ENCODE data around the gene VAV1. TPM values are rescaled to one million over a fixed set of nuclear protein-coding genes. Genes with fewer than 3 reads are reported as not detected.
A peak's percentile ranks its signal among the peaks of the same experiment; 100 is the strongest.

VAV1 gene
- total and polyA plus RNA-seq, 7 donors: 0.20 to 1.8 (median 1.1) TPM

DNA sequence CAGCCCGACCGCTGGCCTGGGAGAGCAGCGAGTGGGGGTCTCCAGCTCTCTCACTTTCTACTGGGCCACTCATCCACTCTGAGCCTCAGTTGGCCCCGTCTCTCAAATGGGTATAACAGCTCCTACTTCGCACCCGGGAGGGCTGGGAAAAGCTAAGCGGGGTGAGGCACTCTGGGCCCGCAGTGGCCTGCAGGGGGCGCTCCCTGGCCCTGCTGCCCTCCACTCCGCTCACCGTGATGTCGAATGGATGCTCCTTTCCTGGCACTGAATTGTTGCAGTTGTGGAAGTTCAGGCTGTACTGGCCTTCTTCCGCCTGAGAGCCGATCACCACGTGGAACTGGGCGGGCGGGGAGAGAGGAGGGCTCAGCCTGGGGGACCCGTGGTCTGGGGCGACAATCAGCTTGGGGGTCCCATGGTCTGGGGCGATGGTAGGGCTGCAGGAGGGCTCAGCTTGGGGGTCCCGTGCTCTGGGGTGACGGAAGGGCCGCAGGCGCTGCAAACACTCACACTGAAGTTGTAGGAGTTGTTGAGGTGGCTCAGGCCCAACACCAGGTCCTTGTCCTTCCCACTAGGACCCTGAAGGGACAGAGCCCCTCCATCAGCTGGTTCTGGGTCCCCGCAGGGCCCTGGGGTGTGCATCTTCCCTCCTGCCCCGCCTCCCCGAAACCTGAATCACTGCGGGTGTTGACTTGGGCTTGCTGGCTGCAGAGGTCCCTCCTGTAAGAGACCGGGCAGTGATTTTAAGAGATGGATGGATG is 39.0 kb upstream of the VAV1 start:
- TF ChIP-seq, protein P1, sequence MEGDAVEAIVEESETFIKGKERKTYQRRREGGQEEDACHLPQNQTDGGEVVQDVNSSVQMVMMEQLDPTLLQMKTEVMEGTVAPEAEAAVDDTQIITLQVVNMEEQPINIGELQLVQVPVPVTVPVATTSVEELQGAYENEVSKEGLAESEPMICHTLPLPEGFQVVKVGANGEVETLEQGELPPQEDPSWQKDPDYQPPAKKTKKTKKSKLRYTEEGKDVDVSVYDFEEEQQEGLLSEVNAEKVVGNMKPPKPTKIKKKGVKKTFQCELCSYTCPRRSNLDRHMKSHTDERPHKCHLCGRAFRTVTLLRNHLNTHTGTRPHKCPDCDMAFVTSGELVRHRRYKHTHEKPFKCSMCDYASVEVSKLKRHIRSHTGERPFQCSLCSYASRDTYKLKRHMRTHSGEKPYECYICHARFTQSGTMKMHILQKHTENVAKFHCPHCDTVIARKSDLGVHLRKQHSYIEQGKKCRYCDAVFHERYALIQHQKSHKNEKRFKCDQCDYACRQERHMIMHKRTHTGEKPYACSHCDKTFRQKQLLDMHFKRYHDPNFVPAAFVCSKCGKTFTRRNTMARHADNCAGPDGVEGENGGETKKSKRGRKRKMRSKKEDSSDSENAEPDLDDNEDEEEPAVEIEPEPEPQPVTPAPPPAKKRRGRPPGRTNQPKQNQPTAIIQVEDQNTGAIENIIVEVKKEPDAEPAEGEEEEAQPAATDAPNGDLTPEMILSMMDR (IDR thresholded peaks at IDR 0.05): peak; percentile 11
- Histone ChIP-seq H3K4me3 (no peak overlapping the region), H3K27ac (no peak overlapping the region), H3K27me3 (ENCODE audit: insufficient read depth in 3 of 3, low read length in 2 of 3) (no peaks in the 10 kb centered on the region), H3K4me1 (peaks cover 10% of the 10 kb centered on the region), H3K36me3 (ENCODE audit: insufficient read depth in 1 of 2, low read depth in 1 of 2) (peaks cover 0 to 44% of the 10 kb centered on the region in 2 donors), H3K9me3 (no peaks in the 10 kb centered on the region)
- WGBS, 3 donors: 86 to 93% (median 91%) methylated on average over 27 to 29 of the region's 29 CpGs
- intact Hi-C loops (cut with DNase I): loop anchor here in 1 of 2 donors (5.0 kb wide), 1 partner anchor 34 kb away; the partner anchor contains the start of gene SH2D3A
- DNase-seq: peak in 1 of 2 donors; percentile 54
- no peak for ATAC-seq

DNA sequence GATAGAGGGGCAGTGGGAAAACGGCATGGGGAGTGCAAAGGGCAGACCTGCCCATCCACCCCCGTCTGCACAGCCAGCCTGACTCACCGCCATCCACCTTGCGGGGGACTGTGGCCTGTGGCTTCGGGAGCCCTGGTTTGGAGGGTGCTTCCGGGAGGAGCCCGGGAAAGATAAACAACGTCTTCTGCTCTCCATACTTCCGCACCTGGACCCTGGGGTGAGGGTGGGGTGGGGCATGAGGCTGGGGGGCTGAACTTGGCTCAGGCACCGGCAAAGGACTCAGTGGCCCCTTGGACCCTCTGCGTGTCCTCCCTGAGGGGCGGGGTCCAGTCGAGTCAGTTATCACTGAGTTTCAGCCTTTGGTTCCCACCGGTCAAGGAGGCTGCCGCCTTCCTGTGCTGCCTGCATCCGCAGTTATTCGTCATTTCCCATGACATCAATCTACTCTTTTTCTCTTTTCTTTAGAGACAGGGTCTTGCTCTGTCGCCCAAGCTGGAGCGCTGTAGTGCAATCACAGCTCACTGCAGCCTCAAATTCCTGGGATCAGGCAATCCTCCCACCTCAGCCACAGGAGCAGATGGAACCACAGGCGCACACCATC is 38.3 kb upstream of the VAV1 start:
- WGBS, 3 donors: 80 to 90% (median 81%) methylated on average over 20 of the region's 20 CpGs
- no peaks in the 10 kb centered on the region for H3K9me3 ChIP-seq
- DNase-seq: peak in 1 of 2 donors; percentile 44
- peaks cover 17% of the 10 kb centered on the region for H3K4me1 ChIP-seq
- no peak for ATAC-seq
- intact Hi-C loops (cut with DNase I): loop anchor here in 1 of 2 donors (5.0 kb wide), 1 partner anchor 33 kb away; the partner anchor contains the start of gene SH2D3A
- H3K27me3 ChIP-seq (ENCODE audit: insufficient read depth in 3 of 3, low read length in 2 of 3): no peaks in the 10 kb centered on the region
- no peak overlapping the region for H3K4me3 ChIP-seq
- H3K27ac ChIP-seq: no peak overlapping the region
- H3K36me3 ChIP-seq (ENCODE audit: insufficient read depth in 1 of 2, low read depth in 1 of 2): peaks cover 0 to 44% of the 10 kb centered on the region in 2 donors
- TF ChIP-seq, protein P1 (IDR thresholded peaks at IDR 0.05): no peak

DNA sequence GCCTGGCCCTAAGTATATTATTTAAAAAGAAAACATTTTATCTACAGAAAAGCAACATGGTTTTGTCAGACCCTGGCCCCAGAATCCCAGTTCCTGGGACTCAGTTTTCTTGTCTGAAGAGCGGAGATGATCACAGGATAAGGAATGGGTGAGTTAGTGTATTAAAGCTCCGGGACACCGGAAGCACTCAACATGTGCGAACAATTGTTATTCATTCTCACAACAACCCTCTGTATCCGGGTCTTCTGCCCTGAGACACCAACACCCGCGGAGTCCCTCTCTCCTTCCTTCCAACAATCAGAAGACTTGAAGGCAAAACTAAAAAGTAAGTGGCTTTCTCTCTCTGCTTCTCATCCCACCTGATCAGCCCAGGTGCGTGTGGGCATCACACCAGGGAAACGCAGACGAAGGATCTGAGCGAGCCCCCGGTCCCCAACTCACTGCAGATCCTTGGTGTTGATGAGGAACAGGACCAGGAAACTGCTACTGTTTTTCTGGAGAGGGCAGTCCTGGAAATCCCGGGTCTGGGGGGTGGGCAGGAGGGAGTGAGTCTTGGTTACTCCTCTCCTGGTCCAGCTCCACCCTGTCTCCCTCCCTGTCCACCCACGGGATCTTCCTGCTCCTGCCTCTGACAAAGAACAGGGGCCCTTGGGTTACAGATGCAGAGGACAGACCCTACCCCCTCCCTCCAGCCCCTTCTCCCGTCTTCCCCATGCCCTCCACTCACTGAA is 37.2 kb upstream of the VAV1 start:
- no peaks in the 10 kb centered on the region for H3K9me3 ChIP-seq
- DNase-seq: peak in 1 of 2 donors; percentile 11
- WGBS, 3 donors: 70 to 76% (median 71%) methylated on average over 15 of the region's 15 CpGs
- intact Hi-C loops (cut with DNase I): loop anchor here in 1 of 2 donors (5.0 kb wide), 2 partner anchors 203 to 218 kb away; partner anchors contain the start of gene TNFSF9
- no peak overlapping the region for H3K4me3 ChIP-seq
- ATAC-seq: no peak
- no peaks in the 10 kb centered on the region for H3K27me3 ChIP-seq (ENCODE audit: insufficient read depth in 3 of 3, low read length in 2 of 3)
- H3K4me1 ChIP-seq: peaks cover 17% of the 10 kb centered on the region
- peaks cover 0 to 38% of the 10 kb centered on the region in 2 donors for H3K36me3 ChIP-seq (ENCODE audit: insufficient read depth in 1 of 2, low read depth in 1 of 2)
- TF ChIP-seq, protein P1 (IDR thresholded peaks at IDR 0.05): no peak
- H3K27ac ChIP-seq: no peak overlapping the region

DNA sequence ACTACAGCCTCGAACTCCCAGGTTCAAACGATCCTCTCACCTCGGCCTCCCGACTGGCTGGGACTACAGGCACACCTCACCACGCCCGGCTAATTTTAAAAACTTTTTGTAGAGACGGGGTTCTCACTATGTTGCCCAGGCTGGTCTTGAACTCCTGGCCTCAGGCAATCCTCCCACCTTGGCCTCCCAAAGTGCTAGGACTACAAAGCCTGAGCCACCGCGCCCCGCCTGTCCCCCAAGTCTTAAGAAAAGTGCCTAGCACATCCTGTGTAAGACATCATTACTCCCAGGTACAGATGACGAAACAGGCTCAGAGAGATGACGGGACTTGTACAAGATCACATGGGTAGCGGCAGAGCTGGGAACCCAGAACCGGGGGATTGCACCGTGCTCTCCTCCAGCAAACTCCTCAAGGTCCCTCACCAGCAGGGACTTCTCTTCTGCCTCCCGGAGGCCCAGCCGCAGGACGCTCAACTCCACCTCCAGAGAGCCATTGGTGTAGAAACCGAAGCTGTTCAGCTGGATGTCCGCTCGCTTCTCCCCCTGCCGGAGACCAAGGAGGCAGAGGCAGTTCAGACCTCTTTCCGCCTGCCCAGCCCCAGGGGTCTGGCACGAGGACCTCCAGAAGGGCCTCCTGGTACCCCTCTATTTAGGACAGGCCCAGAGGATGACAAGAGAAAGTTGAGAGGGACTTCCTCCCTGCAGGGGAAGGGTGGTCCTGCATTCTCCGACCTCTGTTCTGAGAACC is 36.2 kb upstream of the VAV1 start:
- H3K36me3 ChIP-seq (ENCODE audit: insufficient read depth in 1 of 2, low read depth in 1 of 2): peaks cover 0 to 36% of the 10 kb centered on the region in 2 donors
- ATAC-seq (no peak), DNase-seq (peak; percentile 71 to 83)
- H3K27ac ChIP-seq: peak overlapping the region; percentile 83
- 30 to 32% (median 31%) methylated on average over 25 of the region's 25 CpGs for WGBS, 3 donors
- H3K27me3 ChIP-seq (ENCODE audit: insufficient read depth in 3 of 3, low read length in 2 of 3): no peaks in the 10 kb centered on the region
- H3K4me1 ChIP-seq: peaks cover 20% of the 10 kb centered on the region
- H3K4me3 ChIP-seq: peak overlapping the region; percentile 79
- TF ChIP-seq, protein P1 (IDR thresholded peaks at IDR 0.05): peak; percentile 58
- intact Hi-C loops (cut with DNase I): loop anchor here in 1 of 2 donors (5.0 kb wide), 2 partner anchors 204 to 219 kb away; partner anchors contain the start of gene TNFSF9
- no peaks in the 10 kb centered on the region for H3K9me3 ChIP-seq

All from psoas muscle (tissue), 8 donors.